Loucy (cell line): ENCODE measurements around the gene ABL2.

Experiments used
- CTCF ChIP-seq: fragments of 200-600 bp; sonication (generic); conservative IDR thresholded peaks from 2 replicates; pipeline ENCODE4 v1.5.1; 2014; ENCODE audit warnings: mild to moderate bottlenecking, antibody characterized with exemption, low read length
- EZH2phosphoT487 ChIP-seq: fragments of 200-600 bp; IDR thresholded peaks from 2 replicates; pipeline ENCODE4 v1.6.1; 2018; ENCODE audit warnings: antibody characterized with exemption, mild to moderate bottlenecking, moderate library complexity, borderline replicate concordance

- TF ChIP-seq CTCF, result no peak
- TF ChIP-seq EZH2phosphoT487, result no peak
These were observed 35.0 kb upstream of the ABL2 start for GRCh38 chr1:179264507-179264906.
